SIG-M5 treated with dmso at 0.1 percent for 504 hours (cell line): Measurements from ENCODE around the gene HOXA7.

Experiments
- DNase-seq: peaks from one replicate; lab custom pipeline; 2025; ENCODE audit not compliant: unreplicated experiment; lab: John Stamatoyannopoulos, UW

HOXA7 gene

GRCh38 chr7:27109466-27110185 lies 46.8 kb downstream of the HOXA7 start:
- no peak for DNase-seq

- DNase-seq = no peak
Measured at GRCh38 chr7:27108390-27109127, 47.9 kb downstream of the HOXA7 start.

GRCh38 chr7:27107391-27108381 lies 48.8 kb downstream of the HOXA7 start:
- DNase-seq = no peak

- no peak for DNase-seq
Measured at GRCh38 chr7:27106901-27107240, 49.6 kb downstream of the HOXA7 start.

GRCh38 chr7:27106181-27106900 lies 50.1 kb downstream of the HOXA7 start:
- DNase-seq = no peak

- DNase-seq = no peak
Measured at GRCh38 chr7:27105301-27106031, 51.0 kb downstream of the HOXA7 start.

- DNase-seq = no peak
Measured at GRCh38 chr7:27104341-27105058, 52.0 kb downstream of the HOXA7 start.
